ENCODE measurements around the gene PRKAG2. TPM values are rescaled to one million over a fixed set of nuclear protein-coding genes. Genes with fewer than 3 reads are reported as not detected.

PRKAG2 gene
- total RNA-seq, 4 donors from 2014 or later: 8.9 to 35.1 (median 13.6) TPM

GRCh38 chr7:151821806-151822540 lies 54.9 kb downstream of the PRKAG2 start:
- Histone ChIP-seq H3K27me3 (no peaks in the 10 kb centered on the region), H3K9me3 (no peaks in the 10 kb centered on the region), H3K27ac (peak overlapping the region in 3 of 4 donors; percentile 55 to 61 (median 59)), H3K4me1 (peaks cover 26 to 97% (median 30%) of the 10 kb centered on the region in 3 donors), H3K4me3 (no peak overlapping the region), H3K36me3 (no peaks in the 10 kb centered on the region)
- WGBS, 2 donors: 80 to 85% methylated on average over 14 to 17 of the region's 20 CpGs
- intact Hi-C loops (cut with DNase I): no loop called here
- TF ChIP-seq POLR2A (IDR thresholded peaks at IDR 0.05) (no peak), CTCF (IDR thresholded peaks at IDR 0.05) (no peak)
- DNase-seq: no peak

GRCh38 chr7:151821226-151821625 lies 55.7 kb downstream of the PRKAG2 start:
- WGBS, 2 donors: 73 to 77% methylated on average over 4 of the region's 4 CpGs
- Histone ChIP-seq H3K27me3 (no peaks in the 10 kb centered on the region), H3K27ac (no peak overlapping the region), H3K4me3 (no peak overlapping the region), H3K36me3 (no peaks in the 10 kb centered on the region), H3K4me1 (peaks cover 26 to 94% (median 30%) of the 10 kb centered on the region in 3 donors), H3K9me3 (no peaks in the 10 kb centered on the region)
- no peak for TF ChIP-seq CTCF (IDR thresholded peaks at IDR 0.05)
- no peak for TF ChIP-seq POLR2A (IDR thresholded peaks at IDR 0.05)
- intact Hi-C loops (cut with DNase I): no loop called here
- DNase-seq: no peak

GRCh38 chr7:151820491-151821105 lies 56.3 kb downstream of the PRKAG2 start:
- Histone ChIP-seq H3K4me1 (peaks cover 26 to 88% (median 30%) of the 10 kb centered on the region in 3 donors), H3K4me3 (no peak overlapping the region), H3K27ac (no peak overlapping the region), H3K36me3 (no peaks in the 10 kb centered on the region), H3K9me3 (no peaks in the 10 kb centered on the region), H3K27me3 (no peaks in the 10 kb centered on the region)
- 87 to 97% methylated on average over 8 to 16 of the region's 19 CpGs for WGBS, 2 donors
- intact Hi-C loops (cut with DNase I): no loop called here
- TF ChIP-seq CTCF (IDR thresholded peaks at IDR 0.05): no peak
- no peak for DNase-seq

GRCh38 chr7:151819866-151820265 lies 57.0 kb downstream of the PRKAG2 start:
- Histone ChIP-seq H3K27ac (peak overlapping the region in 2 of 4 donors; percentile 65 to 75), H3K4me3 (no peak overlapping the region), H3K4me1 (peaks cover 26 to 83% (median 30%) of the 10 kb centered on the region in 3 donors), H3K9me3 (no peaks in the 10 kb centered on the region), H3K27me3 (no peaks in the 10 kb centered on the region), H3K36me3 (no peaks in the 10 kb centered on the region)
- WGBS, 2 donors: 26 to 47% methylated on average over 4 to 6 of the region's 8 CpGs
- TF ChIP-seq POLR2A (IDR thresholded peaks at IDR 0.05) (no peak), CTCF (IDR thresholded peaks at IDR 0.05) (no peak)
- DNase-seq: no peak
- intact Hi-C loops (cut with DNase I): no loop called here
